ENCODE data around the gene HNRNPLL. TPM values are rescaled to one million over a fixed set of nuclear protein-coding genes. Genes with fewer than 3 reads are reported as not detected.

Gene HNRNPLL
- total RNA-seq, 1 experiment from 2014 or later = 34.6 TPM

GRCh38 chr2:38533180-38533579 lies 69.5 kb downstream of the HNRNPLL start:
- DNase-seq (ENCODE audit: low read depth) = no peak

DNA sequence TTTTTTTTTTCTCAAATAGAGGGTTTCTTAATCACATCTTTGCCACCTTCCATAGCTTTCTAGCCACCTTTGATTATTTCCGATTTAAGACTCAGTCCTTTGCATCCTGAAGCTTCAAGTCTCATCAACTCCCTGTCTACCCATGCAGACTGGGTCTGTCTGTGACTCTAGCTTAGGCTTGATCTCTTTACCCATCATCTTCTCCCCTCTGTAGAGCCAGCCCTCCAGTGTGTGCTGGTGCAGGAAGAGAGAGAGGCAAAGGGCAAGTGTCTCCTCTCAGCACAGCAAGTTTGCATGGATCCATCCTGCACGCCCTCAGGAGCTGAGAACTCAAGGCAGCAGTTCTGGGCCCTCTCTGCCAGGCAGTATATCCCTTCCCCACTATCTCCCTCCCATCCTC lies 70.4 kb downstream of the HNRNPLL start:
- no peak for DNase-seq (ENCODE audit: low read depth)

DNA sequence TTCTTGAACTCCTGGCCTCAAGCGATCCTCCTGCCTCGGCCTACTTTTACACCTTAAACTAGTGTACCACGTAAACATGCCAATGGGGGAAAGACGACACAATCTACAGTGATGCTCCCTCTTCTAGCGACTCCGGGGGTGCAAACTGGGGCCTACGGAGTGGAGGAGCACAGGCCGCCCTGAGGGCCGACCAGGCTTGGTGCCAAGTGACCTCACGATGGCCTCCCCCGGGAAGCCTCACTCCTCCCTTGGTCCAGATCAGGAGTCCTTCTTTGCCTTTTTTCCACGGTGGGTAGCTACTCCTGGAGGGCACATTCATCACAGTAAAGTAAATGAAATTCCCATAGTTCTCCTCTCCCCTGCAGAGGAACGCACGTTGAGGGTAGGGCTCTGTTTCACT lies 73.5 kb downstream of the HNRNPLL start:
- no peak for DNase-seq (ENCODE audit: low read depth)

DNA sequence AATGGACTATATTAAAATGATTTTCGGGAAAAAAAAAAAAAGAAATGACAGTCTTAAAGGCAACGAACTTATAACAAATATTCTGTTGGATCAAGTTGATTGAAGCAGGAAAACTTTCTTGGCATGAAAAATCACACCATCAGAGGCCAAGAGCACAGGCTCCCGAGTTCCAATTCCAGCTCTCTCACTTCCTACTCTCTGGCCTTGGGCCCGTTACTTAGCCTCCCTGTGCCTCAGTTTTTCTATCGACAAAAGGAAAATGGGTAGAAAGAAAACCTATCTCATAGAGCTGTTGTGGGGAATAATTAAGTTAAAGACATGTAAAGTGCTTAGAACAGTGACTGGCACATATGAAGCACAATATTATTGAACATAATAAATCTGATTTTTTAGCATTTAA lies 74.2 kb downstream of the HNRNPLL start:
- DNase-seq (ENCODE audit: low read depth) = no peak

DNA sequence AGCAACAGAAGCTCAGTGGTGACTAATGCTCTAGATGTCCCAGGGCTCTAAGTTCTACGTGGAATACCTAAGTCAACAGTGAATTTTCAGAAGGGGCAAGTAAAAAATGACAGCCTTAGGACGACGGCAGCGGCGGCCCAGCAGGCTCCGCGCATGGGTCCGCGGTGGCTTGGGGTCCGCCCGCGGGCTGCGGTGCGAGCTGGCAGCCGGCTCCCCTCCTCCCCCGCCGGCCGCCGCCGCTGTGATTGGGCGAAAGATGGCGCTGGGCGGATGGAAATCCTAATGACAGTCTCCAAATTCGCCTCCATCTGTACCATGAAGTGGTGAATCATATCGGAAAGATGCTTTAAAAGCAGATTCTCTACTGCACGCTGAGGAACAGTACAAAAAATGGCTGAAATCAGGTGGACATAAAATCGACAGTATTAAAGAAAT lies 74.7 kb downstream of the HNRNPLL start:
- no peak for DNase-seq (ENCODE audit: low read depth)

- no peak for DNase-seq (ENCODE audit: low read depth)
Observed at GRCh38 chr2:38527338-38528007, 75.3 kb downstream of the HNRNPLL start.

- DNase-seq (ENCODE audit: low read depth) = no peak
Observed at GRCh38 chr2:38526195-38526594, 76.5 kb downstream of the HNRNPLL start.

DNA sequence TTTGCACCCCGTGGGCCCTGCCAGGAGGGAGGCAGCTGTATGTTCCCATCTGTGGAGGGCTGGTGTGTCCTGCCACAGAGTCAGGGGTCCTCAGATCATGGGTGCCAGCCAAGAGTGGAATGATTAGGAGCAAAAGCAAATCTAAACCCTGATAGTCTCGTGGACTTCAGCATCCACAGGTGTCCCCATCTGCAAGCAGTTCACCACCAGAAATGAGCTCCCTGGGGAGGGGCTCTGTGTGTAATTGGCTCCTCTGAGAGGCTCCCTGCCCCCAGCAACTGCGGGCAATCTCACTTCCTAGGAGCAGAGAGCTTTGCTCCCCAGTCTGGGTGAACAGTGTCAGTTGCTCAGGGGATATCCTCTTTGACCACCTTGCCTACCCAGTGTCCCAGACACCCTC lies 78.1 kb downstream of the HNRNPLL start:
- DNase-seq (ENCODE audit: low read depth) = no peak

- DNase-seq (ENCODE audit: low read depth) = no peak
Observed at GRCh38 chr2:38523728-38524437, 78.8 kb downstream of the HNRNPLL start.

DNA sequence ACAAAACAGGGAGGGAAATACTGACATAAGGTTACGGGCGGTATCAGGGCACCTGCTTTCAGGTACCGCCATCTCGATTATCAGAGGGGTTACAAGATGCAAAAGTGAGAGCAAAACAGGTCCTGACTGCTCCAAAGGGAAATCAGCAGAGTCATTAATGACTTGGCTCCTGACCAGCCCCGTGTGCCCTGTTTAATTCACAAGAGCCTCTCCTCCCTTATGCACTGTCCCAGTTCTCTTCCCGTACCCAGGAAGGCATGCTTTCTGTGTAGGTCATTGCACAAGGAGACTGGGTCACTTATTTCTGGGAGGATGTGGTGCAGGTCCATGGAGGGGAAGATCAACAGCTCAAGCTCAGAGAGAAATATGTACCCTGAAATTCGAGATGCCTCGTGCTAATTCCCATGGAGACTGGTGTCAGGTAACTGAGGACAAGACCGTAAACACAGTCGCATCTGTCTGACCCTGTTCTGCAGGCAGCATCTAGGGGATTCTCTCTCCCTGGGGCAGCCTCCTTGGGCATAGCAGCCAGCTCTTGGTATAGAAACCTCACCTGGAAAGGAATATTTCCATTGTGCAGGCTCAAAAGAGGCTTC lies 79.9 kb downstream of the HNRNPLL start:
- no peak for DNase-seq (ENCODE audit: low read depth)

DNA sequence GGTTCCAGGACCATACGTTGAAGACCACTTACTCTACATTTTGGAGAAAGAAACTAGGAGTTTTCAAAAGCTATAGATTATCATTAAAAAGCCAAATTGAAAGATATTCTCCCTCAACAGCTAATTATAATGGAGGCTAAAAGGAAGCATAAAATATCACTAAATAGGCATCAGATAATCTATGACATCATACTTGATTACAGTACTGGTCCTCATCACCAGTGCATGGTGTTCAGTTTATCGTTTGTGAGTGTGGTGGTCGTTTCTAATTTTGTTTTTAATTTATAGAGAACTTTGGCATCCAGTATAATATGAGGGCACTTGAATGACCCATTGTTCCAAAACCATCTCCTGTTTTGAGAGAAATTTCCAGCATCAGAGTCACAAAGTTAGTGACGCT lies 80.9 kb downstream of the HNRNPLL start:
- DNase-seq (ENCODE audit: low read depth) = no peak

DNA sequence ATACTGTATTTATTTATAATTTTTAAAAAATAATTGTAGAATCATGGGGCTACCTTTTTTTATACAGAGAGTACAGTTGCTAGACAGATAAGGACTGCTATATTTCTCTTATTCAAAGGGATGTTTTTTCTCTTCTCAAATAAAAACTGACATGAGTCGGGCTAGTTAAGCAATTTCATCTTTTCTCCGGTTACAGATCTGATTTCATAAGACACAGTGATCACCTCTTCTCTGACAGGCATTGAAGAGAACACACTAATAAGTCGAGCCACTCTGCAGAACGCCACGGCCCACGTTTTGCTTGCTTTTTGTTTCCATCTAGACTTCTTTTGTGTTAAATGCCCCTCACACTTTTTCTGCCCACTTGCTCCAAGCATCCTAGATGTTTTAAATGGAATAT lies 85.4 kb downstream of the HNRNPLL start:
- DNase-seq (ENCODE audit: low read depth) = no peak

DNA sequence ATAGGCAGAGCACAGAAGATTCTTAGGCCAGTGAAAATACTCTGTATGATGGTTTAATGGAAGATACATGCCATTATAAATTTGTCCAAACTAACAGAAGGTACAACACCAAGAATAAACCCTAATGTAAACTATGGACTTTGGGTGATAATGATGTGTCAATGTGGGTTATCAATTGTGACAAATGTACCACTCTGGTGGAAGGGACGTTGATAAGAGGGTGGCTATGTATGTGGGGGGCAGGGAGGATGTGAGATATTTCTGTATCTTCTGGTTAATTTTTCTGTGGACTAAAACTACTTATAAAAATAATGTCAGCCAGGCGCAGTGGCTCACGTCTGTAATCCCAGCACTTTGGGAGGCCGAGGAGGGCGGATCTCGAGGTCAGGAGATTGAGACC lies 86.2 kb downstream of the HNRNPLL start:
- DNase-seq (ENCODE audit: low read depth) = no peak

DNA sequence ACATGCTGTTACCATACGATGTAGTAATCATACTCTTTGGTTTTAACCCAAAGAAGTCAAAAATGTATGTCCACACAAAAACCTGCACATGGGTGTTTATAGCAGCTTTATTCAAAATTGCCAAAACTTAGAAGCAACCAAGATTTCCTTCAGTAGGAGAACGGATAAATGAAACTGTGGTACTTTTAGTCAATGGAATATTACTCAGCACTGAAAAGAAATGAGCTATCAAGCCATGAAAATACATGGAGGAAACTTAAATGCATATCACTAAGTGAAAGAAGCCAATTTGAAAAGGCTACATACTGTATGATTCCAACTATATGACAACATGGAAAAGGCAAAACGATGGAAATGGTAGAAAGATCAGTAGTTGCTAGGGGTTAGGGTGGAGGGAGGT lies 86.6 kb downstream of the HNRNPLL start:
- DNase-seq (ENCODE audit: low read depth) = no peak

GRCh38 chr2:38515155-38516074 lies 87.3 kb downstream of the HNRNPLL start:
- DNase-seq (ENCODE audit: low read depth) = no peak

- DNase-seq (ENCODE audit: low read depth) = no peak
Observed at GRCh38 chr2:38514603-38515154, 88.0 kb downstream of the HNRNPLL start.

DNA sequence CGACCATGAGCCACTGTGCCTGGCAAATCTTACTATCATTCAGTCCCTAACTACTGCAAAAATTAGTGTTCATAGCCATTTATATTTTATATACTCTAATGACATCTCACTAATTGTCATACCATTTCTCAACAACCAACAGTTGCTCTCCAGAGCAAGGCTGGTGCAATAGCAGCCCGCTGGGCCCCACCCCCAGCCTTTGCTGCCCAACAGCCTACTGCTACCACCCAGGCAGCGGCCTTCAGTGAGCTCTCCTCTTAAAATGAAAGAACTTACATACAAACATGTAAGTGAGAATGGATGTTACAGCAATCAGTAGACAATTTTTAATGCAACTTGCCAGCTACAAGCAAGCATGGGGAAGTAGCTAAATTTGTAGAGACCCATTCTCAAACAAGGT lies 90.5 kb downstream of the HNRNPLL start:
- DNase-seq (ENCODE audit: low read depth) = no peak

Measured in HT1080 (cell line).